Brain microvascular endothelial cell (primary cell): ENCODE measurements around the gene TIMM44.

Experiments used
- DNase-seq: peaks from one replicate; pipeline ENCODE4 v3.0.0-alpha.2; 2020
- H3K27ac ChIP-seq: fragments of 250-450 bp; sonication (Bioruptor Pico); 2 replicates; pipeline ENCODE4 v1.5.1; 2020; ENCODE audit warnings: mild to moderate bottlenecking, moderate library complexity
- H3K27me3 ChIP-seq: fragments of 250-450 bp; sonication (Bioruptor Pico); replicated peaks from 2 replicates; pipeline ENCODE4 v1.5.1; 2020; ENCODE audit warnings: mild to moderate bottlenecking
- H3K36me3 ChIP-seq: fragments of 250-450 bp; sonication (Bioruptor Pico); replicated peaks from 2 replicates; pipeline ENCODE4 v1.5.1; 2020; ENCODE audit warnings: mild to moderate bottlenecking
- H3K4me3 ChIP-seq: 2 replicates; pipeline ENCODE4 v1.5.1; 2011; ENCODE audit warnings: low read depth, mild to moderate bottlenecking, control low read depth, low read length, moderate library complexity
- in situ Hi-C: cut with HindIII; loops from 2 replicates; pipeline ENCODE4 v1.10.0; 2017; ENCODE audit warnings: low sequenced_read_pairs, low pct_ligation_motif_present
- TF ChIP-seq, protein P1 (sequence below): IDR thresholded peaks from 2 replicates; pipeline ENCODE4 v1.5.1; 2011; ENCODE audit warnings: low read depth, mild to moderate bottlenecking, moderate library complexity, low read length, control low read depth, inconsistent platforms; ENCODE audit errors: missing control alignments

Gene TIMM44

DNA sequence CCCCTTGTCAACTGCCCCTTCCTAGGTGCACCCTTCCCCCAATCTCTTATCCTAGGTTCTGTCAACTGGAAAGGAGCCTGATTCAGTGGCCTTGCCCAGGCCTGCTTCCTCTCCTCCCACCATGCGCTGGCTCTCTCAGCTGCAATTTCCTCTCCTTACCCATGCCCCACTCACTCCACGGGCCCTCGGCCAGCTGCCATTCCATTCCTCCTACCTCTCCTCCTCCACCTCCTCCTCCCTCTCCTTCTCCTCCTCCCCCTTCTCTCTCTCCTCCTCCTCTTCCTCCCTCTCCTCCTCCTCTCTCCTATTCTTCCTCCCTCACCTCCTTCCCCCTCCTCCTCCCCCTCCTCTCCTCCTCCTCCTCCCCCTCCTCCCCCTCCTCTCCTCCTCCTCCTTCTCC lies 9.6 kb upstream of the TIMM44 start:
- DNase-seq, result no peak
- in situ Hi-C loops, result no loop called here

DNA sequence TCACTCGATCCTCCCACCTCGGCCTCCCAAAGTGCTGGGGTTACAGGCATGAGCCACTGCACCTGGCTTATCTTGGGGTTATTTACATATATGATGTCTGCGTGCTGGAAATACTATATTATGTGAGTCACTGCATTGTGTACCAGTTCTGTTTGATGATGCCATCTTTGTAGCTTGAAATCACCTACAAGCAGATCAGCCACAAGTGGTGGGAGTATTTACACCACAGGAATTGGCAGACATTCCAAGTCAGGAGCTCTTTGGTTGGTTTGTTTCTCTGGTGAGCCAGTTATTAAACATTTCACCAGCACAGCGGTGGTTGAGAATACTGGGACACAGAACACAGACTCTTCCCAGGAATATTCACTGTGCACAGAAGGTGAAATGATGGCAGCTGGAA lies 4.5 kb upstream of the TIMM44 start:
- Histone ChIP-seq H3K27me3 (no peaks in the 10 kb centered on the region), H3K36me3 (no peaks in the 10 kb centered on the region), H3K27ac (no peak overlapping the region), H3K4me3 (no peak overlapping the region)
- in situ Hi-C loops, result no loop called here
- DNase-seq, result no peak
- TF ChIP-seq, protein P1, sequence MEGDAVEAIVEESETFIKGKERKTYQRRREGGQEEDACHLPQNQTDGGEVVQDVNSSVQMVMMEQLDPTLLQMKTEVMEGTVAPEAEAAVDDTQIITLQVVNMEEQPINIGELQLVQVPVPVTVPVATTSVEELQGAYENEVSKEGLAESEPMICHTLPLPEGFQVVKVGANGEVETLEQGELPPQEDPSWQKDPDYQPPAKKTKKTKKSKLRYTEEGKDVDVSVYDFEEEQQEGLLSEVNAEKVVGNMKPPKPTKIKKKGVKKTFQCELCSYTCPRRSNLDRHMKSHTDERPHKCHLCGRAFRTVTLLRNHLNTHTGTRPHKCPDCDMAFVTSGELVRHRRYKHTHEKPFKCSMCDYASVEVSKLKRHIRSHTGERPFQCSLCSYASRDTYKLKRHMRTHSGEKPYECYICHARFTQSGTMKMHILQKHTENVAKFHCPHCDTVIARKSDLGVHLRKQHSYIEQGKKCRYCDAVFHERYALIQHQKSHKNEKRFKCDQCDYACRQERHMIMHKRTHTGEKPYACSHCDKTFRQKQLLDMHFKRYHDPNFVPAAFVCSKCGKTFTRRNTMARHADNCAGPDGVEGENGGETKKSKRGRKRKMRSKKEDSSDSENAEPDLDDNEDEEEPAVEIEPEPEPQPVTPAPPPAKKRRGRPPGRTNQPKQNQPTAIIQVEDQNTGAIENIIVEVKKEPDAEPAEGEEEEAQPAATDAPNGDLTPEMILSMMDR, result no peak

More for the DNA sequence above, 9.6 kb upstream of the TIMM44 start:
- no peak overlapping the region for H3K4me3 ChIP-seq
- TF ChIP-seq, protein P1, result no peak
- H3K27me3 ChIP-seq, result no peaks in the 10 kb centered on the region
- no peaks in the 10 kb centered on the region for H3K36me3 ChIP-seq
- no peak overlapping the region for H3K27ac ChIP-seq

DNA sequence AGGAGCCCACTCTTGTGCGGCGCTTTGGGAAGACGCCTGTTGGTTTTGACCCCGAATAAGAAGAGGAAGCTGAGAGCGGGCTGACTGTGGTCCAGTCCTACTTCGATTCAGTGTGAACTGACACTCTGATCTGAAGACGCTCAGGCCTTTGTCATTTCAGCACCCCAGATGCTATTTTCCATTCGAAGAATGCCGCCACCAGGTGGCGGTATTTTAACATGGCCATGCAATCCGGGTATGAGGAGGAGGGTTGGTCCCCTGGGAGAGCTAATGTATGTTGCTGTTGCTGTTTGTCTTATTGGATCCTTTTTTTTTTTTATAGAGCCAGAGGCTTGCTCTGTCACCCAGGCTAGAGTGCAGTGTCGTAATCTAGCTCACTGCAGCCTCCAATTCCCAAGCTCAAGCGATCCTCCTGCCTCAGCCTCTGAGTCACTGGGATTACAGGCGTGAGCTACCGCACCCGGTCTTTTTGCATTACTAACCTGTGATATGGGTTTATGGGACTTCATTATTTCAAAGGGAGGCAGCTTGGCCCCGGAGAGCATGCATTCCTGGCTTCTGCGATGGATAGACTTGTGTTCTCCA lies 803 bp upstream of the TIMM44 start:
- TF ChIP-seq, protein P1, result peak; percentile 82
- in situ Hi-C loops, result no loop called here

DNA sequence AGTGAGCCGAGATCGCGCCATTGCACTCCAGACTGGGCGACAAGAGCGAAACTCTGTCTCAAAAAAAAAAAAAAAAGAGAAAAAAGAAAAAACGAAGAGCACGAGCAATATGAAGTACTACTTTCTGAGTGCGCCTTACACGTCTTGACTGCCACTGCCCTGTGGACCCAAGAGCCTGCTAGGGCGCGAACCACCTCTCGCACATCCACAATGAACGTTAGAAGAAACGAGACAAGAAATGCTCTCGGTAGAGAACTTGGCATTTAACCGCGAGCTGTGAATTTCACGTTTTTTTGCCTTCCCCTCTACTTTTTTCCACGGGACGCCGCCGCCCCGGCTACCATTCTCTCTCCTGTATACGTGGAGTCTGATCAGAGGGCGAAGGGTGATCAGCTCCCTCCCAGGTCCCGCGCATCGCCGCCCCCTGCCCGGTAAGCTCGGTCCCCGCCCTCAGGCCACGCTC lies 454 bp downstream of the TIMM44 start:
- no peak for DNase-seq
- in situ Hi-C loops, result no loop called here
- Histone ChIP-seq H3K27ac (peak overlapping the region; percentile 95), H3K27me3 (no peaks in the 10 kb centered on the region), H3K4me3 (peak overlapping the region; percentile 96), H3K36me3 (peaks cover 17% of the 10 kb centered on the region)
- TF ChIP-seq, protein P1, result no peak

More for the DNA sequence above, 803 bp upstream of the TIMM44 start:
- Histone ChIP-seq H3K4me3 (peak overlapping the region; percentile 96), H3K27ac (peak overlapping the region; percentile 79), H3K36me3 (peaks cover 10% of the 10 kb centered on the region), H3K27me3 (no peaks in the 10 kb centered on the region)
- DNase-seq, result peak; percentile 92

DNA sequence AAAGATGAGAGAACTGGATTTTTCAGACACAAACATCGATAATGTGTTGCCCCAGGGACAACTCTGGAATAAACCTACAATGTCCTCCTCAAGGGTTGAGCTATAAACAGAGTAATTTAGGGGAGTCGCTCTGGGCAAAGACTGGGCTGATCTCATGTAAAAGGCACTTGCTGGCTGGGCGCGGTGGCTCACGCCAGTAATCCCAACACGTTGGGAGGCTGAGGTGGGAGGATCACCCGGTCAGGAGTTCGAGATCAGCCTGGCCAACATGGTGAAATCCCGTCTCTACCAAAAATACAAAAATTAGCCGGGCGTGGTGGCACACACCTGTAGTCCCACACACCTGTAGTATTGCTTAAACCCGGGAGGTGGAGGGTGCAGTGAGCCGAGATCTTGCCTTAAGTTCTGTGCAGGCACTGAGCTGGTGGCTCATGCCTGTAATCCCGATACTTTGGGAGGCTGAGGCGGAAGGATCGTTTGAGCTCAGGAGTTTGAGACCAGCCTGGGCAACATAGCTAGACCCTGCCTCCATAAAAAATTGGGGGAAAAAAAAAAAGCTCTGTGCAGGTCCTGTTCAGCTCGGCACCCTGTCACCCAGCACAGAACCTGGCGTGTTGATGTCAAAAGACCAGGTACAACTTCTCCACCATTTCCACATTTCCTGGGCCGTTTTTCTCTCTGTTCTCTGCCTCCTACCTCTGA lies 1.4 kb downstream of the TIMM44 start:
- TF ChIP-seq, protein P1, result no peak
- H3K27ac ChIP-seq, result no peak overlapping the region
- no peak for DNase-seq
- in situ Hi-C loops, result no loop called here
- no peaks in the 10 kb centered on the region for H3K27me3 ChIP-seq
- H3K36me3 ChIP-seq, result peaks cover 23% of the 10 kb centered on the region
- no peak overlapping the region for H3K4me3 ChIP-seq
